NCI-H345 (cell line): ENCODE data around the gene ANGPT4.
"Not testable (repeated sequence)": the region's sequence is repeated elsewhere in the genome, so short reads cannot be mapped to it uniquely, and the experiment has no call there.

ENCODE experiments used
- DNase-seq: peaks from one replicate; lab custom pipeline; 2025; lab: John Stamatoyannopoulos, UW

ANGPT4 gene

DNA sequence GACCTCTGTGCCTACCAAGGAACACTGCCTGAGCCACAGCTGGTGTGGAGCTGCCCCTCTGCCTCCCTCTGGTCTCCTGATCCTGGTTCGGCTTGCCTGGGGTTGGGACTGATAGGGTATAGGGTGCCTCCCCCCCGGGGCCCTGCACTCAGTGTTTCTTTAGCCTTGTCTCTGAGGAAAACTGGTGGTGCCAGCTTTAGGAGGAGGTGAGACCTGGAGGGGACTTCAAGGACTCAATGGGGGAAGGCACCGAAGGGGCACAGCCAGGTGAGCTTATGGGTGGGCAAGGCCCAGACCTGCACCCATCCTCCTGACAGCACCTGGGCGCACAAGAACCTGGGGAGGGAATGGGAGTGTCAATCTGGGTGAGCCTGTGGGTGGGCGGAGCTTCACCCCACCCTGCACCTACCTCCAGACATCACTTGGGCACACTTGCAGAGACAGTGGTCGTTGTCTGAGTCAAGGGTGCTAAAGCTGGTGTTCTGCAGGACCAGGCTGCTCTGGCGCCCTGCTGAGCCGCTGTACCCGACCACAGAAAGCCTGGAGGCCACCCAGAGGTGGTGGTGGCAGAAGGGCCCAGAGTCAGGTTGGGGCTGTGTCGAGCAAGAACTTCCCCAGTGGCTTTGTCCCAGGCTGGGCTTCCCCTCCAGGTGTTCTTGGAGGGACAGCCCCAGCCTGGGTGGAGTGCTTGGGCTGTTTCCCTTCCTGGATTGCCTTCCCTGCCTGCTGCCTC lies 42.1 kb downstream of the ANGPT4 start:
- no peak for DNase-seq

DNA sequence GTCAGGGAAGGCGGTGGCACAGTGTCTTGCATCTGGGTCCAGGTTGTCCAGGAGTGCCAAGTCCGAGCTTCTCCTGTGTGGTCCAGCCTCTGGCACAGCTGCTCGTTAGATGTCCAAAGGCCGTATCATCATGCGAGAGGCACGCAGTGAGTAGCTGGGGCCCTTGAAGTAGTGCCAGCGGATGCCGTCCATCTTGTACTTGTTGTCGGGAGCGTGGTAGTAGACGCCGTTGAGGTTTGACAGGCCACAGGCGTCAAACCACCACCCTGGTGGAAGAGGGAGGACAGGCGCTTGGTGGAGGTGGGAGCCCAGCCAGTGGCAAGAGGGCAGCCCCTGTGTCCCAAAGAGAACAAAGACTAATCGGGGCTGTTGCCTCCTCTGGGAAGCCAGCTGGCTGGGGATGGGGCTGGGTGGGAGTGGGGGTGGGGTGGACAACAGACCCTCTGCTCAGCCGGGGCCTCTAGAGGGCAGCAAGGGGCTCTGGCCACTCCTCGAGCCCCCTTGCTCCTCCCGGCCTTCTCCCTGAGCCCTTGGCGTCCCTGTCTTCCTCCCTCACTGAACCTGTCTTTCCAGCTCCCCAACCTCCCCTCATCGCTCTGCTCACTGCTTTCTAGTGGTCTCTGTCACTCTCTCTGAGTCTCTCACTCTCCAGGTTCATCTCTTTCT lies 43.1 kb downstream of the ANGPT4 start:
- DNase-seq, result no peak

DNA sequence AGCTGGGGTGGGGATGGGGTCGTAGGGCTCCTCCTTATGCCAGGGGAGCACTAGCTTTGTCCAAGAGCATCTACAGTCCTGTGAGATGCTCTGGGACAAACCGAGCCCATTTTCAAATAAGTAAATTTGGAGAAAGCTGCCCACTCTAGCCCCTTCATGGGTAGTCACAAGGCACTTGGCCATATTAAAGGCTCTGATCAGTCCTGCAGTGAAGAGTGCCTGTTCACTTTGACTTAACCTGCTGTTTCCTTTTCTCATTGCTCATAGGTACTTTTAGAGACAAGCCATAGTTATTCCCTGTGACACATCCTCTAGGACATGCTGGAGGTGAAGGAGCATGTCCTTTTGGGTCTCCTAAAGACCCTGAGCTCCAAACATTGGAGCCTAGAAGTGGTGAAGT lies 44.2 kb downstream of the ANGPT4 start:
- no peak for DNase-seq

DNA sequence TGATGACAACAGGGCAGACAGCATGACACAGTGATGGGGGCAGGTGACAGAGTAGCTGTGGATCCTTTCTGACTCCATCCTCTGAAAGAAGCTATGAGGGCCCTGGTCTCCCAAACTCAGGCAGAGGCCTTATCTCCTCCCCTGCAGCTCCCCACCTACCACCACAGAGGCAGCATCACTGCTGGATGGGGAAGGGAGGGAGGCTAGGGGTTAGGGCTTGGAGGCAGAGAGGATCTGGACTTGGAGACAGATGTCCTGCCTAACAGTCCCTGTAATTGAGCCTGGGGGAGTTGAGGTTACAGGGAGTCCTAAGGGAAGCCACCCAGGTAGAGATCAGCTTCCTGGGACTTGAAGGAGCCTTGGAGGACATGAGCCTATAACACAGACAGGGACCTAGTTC lies 44.7 kb downstream of the ANGPT4 start:
- no peak for DNase-seq

DNA sequence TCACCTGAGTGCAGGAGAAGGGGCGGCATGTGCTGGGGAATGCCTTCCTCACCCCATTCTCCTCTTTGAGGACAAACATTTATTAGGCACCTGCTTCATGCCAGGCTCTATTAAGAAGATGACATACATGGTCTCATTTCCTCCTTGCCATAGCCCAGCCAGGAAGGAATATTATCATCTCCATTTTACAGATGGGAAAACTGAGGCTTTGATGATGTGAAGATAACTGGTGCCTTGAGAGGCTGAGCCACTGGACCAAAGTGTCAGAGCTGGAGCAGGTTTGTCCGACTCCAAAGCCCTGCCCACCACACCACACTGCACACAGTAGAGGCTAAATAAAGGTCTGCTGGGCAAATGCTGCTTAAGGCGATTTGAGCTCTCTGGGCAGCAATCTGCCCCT lies 45.4 kb downstream of the ANGPT4 start:
- no peak for DNase-seq

DNA sequence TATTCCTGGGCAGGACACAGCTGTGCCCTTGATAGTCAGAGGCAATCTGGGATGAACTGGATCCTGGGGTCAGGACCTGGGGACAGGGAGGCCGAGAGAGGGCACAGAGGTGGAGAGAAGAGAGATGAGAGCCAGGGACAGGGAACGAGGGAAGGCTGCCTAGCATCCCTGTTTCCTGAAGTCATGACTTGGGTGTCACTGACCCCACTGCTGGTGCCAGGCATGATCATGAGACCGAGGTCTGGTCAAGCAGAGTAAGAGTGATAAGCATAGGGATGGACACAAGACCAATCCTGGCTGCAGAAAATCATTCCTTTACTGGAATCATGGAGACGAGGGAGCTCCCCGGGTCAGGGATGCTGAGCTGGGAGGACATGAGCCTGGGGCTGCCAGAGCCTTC lies 46.5 kb downstream of the ANGPT4 start:
- DNase-seq, result no peak

DNA sequence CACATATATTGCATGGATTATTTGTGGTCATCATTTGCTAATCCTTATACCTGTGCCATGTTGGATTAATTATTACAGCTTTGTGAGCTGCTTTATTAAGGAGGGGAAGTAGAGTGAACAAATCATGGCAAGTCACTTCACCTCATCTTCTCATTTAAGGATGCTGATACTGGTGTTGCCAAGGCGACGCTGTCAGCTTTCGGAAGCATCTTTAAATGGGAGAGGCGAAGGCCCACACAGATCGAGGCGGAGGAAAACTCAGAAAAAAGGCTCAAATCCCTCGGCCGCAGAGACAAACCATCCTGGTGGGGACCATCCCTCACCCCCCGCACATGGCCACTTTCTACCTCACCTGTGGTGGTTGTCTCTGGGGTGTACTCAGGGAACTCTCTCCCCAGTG lies 47.9 kb downstream of the ANGPT4 start:
- DNase-seq, result no peak

DNA sequence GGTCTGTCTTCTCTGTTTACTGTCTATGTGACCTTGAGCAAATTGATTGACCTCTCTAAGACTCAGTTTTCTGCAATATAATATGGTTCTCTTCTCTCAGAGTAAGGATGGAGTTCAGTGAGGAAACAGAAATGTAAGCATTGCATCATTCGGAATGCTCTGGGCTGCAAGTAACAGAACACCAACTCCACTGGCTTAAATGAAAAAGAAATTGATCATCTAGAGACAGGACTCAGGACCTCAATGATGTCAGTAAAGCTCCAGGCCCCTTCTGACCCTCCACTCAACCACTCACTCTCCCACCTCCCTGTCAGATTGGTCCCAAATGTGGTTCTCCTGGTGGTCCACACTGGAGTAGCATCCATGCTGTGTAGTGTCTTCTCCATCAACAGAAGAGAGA lies 50.7 kb downstream of the ANGPT4 start:
- no peak for DNase-seq

DNA sequence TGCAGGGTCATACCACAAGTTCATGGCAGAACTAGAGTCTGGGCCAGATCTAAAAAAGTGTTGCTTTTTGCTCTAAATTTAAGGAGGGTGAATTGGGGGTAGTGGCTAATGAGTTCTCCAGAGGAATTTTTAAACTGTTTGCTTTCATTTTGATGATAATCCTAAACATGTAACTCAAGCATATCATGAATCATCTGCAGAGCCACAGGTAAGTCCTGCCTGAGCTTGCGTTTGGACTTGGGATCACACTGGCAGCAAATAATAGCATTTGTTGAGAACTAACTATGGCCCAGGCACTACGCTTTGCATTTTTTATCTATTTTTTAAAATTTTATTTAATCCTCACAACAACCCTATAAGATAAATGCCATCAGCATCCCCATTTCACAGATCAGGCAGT lies 55.2 kb downstream of the ANGPT4 start:
- no peak for DNase-seq

DNA sequence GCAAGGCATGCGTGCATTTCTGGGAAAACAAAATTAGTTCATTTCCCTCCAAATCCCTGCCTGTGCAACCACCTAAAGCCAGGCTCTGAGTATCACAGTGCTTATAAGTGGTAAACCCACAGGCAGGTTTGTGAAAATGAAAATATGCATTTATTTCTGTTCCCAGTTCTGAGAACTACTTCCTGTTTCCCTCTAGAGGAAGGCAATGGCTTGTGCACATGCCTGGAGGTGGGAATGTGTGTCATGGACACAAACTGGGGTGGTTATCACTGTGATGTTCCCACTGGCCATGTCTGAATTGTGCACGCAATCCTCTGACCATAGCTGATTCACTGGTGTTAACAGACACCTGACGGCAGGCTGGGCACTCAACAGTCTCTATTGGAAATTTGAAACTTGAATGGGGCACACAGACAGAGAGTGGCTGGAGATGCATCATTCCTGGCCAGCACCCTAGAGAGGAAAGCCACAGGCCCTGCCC lies 56.3 kb downstream of the ANGPT4 start:
- no peak for DNase-seq

DNA sequence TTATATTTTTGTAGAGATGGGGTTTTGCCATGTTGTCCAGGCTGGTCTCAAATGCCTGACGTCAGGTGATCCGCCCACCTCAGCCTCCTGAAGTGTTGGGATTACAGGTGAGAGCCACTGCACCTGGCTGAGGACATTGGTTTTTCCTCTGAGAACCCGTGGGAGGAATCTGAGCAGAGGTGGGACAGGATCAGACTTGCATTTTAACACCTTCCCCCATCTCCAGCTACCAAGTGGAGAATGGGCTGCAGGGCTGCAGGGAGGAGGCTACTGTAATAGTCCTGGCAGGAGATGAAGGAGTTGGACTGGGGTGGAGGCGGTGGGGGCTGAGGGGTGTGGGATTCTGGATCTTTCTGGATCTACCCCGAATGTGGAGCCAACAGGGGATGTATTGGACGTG lies 58.1 kb downstream of the ANGPT4 start:
- DNase-seq, result no peak

DNA sequence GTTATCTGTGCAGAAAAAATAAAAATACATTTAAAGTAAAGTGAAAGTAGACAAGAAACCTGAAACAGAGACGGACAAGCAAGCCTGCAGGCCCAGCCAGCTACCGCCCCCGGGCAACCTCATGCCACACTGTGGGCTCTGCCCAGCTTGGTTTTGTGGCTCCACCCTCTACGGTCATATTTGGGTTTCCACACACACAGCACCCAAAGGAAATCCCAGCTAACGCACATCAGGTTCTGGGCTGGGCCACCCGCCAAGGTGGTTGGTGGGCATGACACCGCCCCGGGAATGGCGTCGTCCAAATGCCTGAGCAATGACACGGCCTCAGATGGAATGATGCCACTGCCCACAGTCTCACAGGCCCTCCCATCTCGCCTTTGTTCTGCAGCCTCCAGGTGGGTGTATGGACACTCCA lies 59.8 kb downstream of the ANGPT4 start:
- no peak for DNase-seq

DNA sequence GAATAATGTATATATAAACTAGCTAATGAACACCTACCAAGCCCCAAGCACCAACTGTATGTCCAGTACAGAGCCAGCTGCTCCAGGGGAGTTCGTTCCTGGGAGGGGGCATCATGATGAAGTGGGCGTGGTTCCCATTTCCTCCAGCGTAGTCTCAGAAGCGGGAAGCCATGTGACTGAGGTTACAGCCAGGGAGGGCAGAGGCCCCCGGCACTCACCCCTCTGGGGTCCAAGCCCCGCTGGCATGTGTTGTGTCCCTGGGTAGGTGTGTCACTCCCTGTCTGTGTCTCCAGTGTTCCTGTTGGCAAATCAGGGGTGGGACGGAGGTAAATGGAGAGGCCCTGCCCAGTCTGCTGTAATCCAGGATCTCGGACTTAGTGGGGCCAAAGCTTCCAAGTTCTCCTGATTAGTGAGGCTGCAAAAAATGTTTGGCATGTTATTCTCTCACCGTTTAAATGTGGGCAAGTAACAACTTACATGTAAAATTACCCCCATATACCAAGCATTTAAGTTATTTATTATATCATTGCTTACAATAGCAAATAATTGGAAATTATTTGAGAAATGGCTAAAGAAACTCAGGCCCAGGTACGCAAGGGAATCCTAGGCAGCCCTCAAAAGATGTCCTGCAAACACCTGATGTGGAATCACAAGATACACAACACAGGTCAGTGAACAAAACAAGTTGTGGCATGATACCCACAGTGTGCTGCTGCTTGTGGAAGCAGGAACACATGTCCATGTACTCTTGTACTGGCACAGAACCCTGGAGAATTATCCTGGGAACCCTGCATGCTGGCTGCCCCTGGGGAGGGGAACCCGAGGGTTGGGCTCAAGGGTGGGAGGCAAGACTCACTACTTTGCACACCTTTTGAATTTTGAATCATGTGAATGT lies 60.4 kb downstream of the ANGPT4 start:
- no peak for DNase-seq

DNA sequence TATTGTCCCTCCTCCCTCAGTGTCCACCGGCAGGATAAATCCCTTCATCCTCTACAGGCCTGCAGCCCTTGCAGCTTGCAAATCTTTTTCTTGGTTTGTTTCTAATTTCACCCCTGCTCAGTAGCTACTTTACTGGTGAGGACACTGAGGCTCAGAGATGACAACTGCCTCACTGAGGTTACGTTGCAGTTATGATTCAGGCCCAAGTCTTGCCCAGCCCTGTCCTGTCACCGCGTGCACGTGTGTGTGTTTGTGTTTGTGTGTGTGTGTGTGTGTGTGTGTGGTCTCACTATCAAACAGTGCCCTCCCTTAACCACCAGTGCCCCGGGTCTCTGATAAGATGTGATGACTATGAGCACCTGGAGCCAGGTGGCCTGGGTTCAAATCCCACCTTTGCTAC lies 61.5 kb downstream of the ANGPT4 start:
- no peak for DNase-seq

DNA sequence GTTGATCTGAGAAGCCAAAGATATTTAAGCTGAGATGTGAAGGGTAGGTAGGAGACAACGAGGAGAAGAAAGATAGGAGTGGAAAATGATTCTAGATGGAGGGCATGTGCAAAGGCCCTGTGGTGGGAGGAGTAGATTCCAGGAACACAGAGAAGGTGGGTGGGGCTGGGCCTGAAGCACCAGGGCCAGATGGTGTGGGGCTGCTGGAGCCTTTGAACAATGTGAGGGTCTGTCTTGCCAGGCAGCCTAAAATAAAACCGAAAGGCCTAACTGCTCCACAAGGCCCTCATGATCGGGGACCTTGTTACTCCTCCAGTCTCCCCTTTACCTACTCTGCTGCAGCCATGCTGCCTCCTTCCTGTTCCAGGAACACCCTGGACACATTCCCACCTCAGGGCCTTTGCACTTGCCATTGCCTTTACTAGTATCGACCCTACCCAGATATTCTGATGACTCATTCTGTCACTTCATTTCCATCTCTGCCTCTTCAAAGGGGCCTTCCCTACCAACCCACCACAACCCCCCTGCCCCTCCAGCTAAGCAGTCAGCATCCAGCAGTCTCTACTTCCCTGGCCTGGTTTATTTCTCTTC lies 62.6 kb downstream of the ANGPT4 start:
- no peak for DNase-seq

DNA sequence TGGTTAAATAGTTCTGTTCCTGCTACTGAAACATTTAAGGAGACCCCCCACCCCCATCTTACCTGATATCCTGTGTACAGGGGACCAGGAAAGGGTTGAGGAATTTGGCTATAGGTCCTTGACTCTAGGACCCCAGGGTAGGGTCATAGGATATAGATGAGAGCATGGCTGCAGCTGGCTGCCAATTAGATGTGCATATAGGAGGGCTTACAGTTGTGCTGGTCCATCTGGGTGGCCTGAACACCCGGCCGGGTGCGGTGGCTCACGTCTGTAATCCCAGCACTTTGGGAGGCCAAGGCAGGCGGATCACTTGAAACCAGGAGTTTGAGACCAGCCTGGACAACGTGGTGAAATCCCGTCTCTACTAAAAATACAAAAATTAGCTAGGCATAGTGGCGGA lies 67.4 kb downstream of the ANGPT4 start:
- not testable (repeated sequence) for DNase-seq

DNA sequence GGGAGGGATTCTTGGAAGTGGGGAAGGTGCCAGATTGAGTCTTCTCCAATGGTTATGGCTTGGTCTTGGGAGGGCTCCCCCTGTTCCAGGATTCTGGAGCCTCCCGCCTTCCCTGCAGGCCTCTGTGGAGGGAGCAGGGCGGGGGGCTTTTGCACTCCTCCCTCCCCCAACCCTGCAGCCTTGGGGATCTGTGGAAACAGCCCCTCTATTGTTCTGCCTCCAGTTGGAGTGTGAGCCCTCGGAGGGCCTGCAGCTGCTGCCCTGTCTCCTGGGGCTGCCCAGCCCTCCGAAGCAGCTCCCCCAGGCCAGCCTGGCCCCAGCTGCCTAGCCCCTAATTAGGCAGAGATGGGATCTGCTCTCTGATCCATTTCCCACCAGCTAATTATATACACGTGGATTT lies 67.9 kb downstream of the ANGPT4 start:
- DNase-seq, result no peak

DNA sequence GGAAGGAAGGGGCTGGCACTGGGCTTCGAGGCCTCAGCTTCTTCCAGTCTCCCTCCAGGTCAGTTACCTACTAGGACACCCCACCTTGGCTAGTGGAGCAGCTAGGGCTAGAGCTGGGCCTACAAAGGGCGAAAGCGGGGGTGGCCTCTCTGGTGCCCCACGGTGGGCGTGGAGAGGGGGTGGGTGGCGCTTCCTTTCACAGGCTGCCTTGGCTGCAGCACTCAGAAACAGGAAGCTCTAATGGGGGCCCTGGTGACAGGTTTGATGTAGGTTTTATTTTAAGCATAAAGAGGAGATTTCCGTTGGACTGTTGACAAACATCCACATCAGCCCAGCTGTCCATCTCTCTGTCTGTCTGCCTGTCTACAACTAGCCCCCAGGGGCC lies 69.2 kb downstream of the ANGPT4 start:
- no peak for DNase-seq

DNA sequence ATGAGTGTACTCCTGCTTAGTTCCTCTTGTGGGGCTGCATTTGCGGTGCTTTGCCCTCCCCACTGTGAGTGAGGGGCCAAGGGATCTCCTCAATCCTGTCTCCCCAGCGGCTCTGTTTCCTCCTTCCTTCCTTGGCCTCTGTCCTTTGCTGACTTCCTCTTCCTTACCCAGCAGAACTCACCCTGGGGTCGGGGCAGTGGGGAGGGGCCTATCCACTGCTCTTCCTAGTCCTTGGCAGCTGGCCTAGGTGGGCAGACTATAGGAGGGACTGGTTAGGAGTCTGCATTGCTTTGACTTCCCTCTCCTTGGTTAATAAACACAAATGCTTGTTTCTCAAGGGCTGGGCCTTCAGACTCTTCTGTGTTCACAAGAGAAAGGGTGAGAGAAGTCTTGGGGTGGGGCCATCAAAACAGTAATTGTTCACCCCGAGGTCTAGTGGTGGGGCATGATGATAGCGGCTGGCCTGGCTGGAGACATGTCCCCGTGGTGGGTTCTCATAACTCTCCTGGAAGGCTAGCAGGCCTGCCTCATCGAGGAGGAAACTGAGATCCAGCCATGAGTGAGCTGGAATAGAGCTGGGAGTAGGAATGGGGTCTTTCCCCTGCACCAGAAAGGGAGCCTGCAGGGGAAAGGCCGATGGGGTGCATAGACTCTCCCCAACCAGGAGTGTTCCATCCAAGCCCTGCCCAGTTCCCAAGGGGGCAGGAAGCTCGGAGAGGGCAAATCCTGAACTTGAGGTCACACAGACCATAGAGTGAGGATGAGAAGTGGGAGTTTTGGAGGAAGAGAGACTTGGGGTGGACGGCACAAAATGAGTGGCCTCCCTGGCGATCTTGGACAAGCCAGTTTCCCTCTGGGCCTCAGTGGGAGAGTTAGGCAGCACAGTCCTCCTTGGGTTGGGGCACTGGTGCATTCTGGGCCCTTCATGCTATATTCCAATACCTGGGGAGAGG lies 69.9 kb downstream of the ANGPT4 start:
- DNase-seq, result no peak

DNA sequence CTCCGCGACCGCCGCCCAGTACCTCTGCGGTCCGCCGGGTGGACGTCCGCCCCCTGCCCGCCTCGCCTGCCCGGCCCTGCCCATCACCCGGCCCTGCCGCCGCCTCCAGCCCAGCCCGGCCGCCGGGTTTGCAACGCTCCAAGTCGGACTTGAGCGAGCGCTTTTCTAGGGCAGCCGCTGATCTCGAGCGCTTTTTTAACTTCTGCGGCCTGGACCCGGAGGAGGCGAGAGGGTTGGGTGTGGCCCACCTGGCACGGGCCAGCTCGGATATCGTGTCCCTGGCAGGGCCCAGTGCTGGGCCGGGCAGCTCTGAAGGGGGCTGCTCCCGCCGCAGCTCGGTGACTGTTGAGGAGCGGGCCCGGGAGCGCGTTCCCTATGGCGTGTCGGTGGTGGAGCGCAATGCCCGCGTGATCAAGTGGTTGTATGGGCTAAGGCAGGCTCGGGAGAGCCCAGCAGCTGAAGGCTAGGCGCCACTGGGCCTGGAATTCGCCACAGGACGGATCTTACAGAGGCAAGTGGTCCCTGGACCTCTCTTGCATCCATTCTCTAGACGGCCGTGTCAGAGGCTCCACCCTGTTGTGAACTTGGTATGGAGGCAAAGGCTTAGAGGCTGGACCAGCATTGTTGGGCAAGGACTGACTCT lies 70.8 kb downstream of the ANGPT4 start:
- DNase-seq, result no peak
